Activated T-helper 1 cell treated with anti-CD3 and anti-CD28 coated beads, Interleukin-12 subunit alpha, Interleukin-12 subunit beta, Interleukin-2, Interleukin-4 antibody, amounts not matched to agents 30 ng/mL and 10 ng/mL and 1 ng/mL, durations not matched to agents 14 hours and 24 hours and 36 hours (primary cell): ENCODE measurements around the gene DCAF6. TPM values are rescaled to one million over a fixed set of nuclear protein-coding genes. Genes with fewer than 3 reads are reported as not detected.

Source experiments
- DNase-seq: peaks from one replicate; pipeline ENCODE4 v3.0.0; 2021; ENCODE audit warnings: low spot score
- H3K27ac Mint-ChIP-seq: one replicate; pipeline ENCODE4 v1.8.0; 2021; ENCODE audit warnings: mild to moderate bottlenecking, mixed read lengths
- H3K27me3 Mint-ChIP-seq: one replicate; pipeline ENCODE4 v1.8.0; 2022; ENCODE audit warnings: mild to moderate bottlenecking, moderate library complexity, mixed read lengths; ENCODE audit not compliant: insufficient read depth
- H3K36me3 Mint-ChIP-seq: one replicate; pipeline ENCODE4 v1.8.0; 2021; ENCODE audit warnings: low read depth, mixed read lengths
- H3K4me1 Mint-ChIP-seq: one replicate; pipeline ENCODE4 v1.8.0; 2021; ENCODE audit warnings: low read depth, mixed read lengths
- H3K4me3 Mint-ChIP-seq: one replicate; pipeline ENCODE4 v1.8.0; 2021; ENCODE audit warnings: mild to moderate bottlenecking, moderate library complexity, mixed read lengths
- H3K9me3 Mint-ChIP-seq: one replicate; pipeline ENCODE4 v1.8.0; 2021; ENCODE audit warnings: mixed read lengths
- intact Hi-C: fragments of 100-400 bp; cut with micrococcal nuclease; formaldehyde crosslinking; loops from one replicate; pipeline ENCODE4 v1.15.1; 2024
- total RNA-seq: library from RNA; stranded (reverse); gene quantifications from 2 replicates; pipeline ENCODE4 v1.2.3, GENCODE V29; 2022

The DCAF6 gene
- total RNA-seq, 1 donor from 2014 or later = 20.9 TPM

DNA sequence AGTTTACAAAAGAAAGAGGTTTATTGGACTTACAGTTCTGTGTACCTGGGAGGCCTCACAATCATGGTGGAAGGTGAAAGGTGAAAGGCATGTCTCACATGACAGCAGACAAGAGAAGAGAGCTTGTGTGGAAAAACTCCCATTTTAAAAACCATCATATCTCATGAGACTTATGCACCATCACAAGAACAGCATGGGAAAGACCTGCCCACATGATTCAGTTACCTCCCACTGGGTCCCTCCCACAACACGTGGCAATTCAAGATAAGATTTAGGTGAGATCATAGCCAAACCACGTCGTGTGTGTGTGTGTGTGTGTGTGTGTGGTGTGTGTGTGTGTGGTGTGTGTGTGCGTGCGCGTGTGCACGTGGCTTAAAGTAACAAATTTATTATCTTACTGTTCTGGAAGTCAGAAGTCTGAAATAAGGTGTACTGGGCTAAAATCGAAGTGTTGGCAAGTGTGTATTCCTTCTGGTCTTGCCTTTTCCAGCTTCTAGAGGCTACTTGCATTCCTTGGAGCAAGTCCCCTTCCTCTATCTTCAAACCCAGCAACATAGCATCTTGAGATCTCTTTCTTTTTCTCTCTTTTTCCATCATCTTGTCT is 48.5 kb downstream of the DCAF6 start:
- Mint-ChIP-seq H3K36me3 (peaks cover 10% of the 10 kb centered on the region), H3K27ac (no peak overlapping the region), H3K4me3 (no peak overlapping the region), H3K4me1 (peaks cover 8% of the 10 kb centered on the region), H3K27me3 (no peaks in the 10 kb centered on the region), H3K9me3 (no peaks in the 10 kb centered on the region)
- DNase-seq = no peak
- intact Hi-C loops = no loop called here

DNA sequence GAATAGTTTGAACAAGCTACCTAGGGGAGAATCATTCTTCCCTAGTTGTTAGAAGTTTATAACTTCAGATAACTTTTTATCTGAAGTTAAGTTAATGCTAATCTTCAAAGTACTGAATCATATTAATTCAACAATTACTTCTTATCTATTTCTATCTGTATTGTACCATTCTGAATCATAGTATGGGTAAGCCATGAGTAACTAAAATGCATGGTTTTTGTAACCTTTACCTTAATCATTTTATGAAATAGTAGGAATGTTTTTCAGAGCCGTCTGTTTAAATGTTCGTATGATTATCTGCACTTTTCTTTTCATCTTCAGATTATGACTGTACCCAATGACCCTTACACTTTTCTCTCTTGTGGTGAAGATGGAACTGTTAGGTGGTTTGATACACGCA is 50.7 kb downstream of the DCAF6 start:
- Mint-ChIP-seq H3K4me1 (peaks cover 4% of the 10 kb centered on the region), H3K9me3 (no peaks in the 10 kb centered on the region), H3K4me3 (no peak overlapping the region), H3K27ac (no peak overlapping the region), H3K27me3 (no peaks in the 10 kb centered on the region), H3K36me3 (peaks cover 10% of the 10 kb centered on the region)
- intact Hi-C loops = no loop called here
- DNase-seq = no peak

GRCh38 chr1:167991546-167991945 is 55.1 kb downstream of the DCAF6 start:
- H3K36me3 Mint-ChIP-seq = peaks cover 15% of the 10 kb centered on the region
- H3K27me3 Mint-ChIP-seq = no peaks in the 10 kb centered on the region
- no peaks in the 10 kb centered on the region for H3K4me1 Mint-ChIP-seq
- H3K9me3 Mint-ChIP-seq = no peaks in the 10 kb centered on the region
- H3K27ac Mint-ChIP-seq = no peak overlapping the region
- no peak overlapping the region for H3K4me3 Mint-ChIP-seq
- DNase-seq = no peak
- intact Hi-C loops = no loop called here

GRCh38 chr1:167993720-167994119 is 57.2 kb downstream of the DCAF6 start:
- Mint-ChIP-seq H3K9me3 (no peaks in the 10 kb centered on the region), H3K4me1 (no peaks in the 10 kb centered on the region), H3K36me3 (peaks cover 15% of the 10 kb centered on the region), H3K4me3 (no peak overlapping the region), H3K27ac (no peak overlapping the region), H3K27me3 (no peaks in the 10 kb centered on the region)
- DNase-seq = no peak
- intact Hi-C loops = no loop called here

- no peak overlapping the region for H3K4me3 Mint-ChIP-seq
- intact Hi-C loops = no loop called here
- no peak overlapping the region for H3K27ac Mint-ChIP-seq
- H3K4me1 Mint-ChIP-seq = no peaks in the 10 kb centered on the region
- peaks cover 15% of the 10 kb centered on the region for H3K36me3 Mint-ChIP-seq
- H3K9me3 Mint-ChIP-seq = no peaks in the 10 kb centered on the region
- DNase-seq = no peak
- no peaks in the 10 kb centered on the region for H3K27me3 Mint-ChIP-seq
These were observed 58.1 kb downstream of the DCAF6 start for GRCh38 chr1:167994560-167994959.

GRCh38 chr1:167995038-167995437 is 58.6 kb downstream of the DCAF6 start:
- H3K4me1 Mint-ChIP-seq = no peaks in the 10 kb centered on the region
- no peaks in the 10 kb centered on the region for H3K9me3 Mint-ChIP-seq
- H3K36me3 Mint-ChIP-seq = peaks cover 15% of the 10 kb centered on the region
- no peak overlapping the region for H3K27ac Mint-ChIP-seq
- DNase-seq = no peak
- H3K4me3 Mint-ChIP-seq = no peak overlapping the region
- intact Hi-C loops = no loop called here
- no peaks in the 10 kb centered on the region for H3K27me3 Mint-ChIP-seq

DNA sequence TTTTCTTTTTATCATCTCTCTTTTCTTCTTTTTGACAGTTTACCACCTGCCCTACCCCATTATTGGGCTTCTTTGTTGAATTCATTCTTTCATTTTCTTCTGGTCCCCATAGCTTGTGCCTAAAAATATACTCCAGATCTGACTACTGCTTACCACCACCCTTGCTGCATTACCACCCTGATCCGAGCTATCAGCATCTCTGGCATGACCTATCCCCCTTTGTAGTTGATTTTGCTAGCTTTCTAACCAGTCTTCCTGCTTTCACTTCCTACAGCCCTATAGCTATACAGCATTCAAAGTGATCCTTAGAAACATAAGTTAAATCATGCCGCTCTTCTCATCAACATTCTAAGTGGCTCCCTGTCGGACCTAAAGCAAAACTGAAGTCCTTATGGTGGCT is 59.8 kb downstream of the DCAF6 start:
- intact Hi-C loops = no loop called here
- no peaks in the 10 kb centered on the region for H3K27me3 Mint-ChIP-seq
- H3K4me1 Mint-ChIP-seq = no peaks in the 10 kb centered on the region
- no peak overlapping the region for H3K4me3 Mint-ChIP-seq
- no peaks in the 10 kb centered on the region for H3K9me3 Mint-ChIP-seq
- H3K36me3 Mint-ChIP-seq = peaks cover 15% of the 10 kb centered on the region
- DNase-seq = no peak
- H3K27ac Mint-ChIP-seq = no peak overlapping the region

DNA sequence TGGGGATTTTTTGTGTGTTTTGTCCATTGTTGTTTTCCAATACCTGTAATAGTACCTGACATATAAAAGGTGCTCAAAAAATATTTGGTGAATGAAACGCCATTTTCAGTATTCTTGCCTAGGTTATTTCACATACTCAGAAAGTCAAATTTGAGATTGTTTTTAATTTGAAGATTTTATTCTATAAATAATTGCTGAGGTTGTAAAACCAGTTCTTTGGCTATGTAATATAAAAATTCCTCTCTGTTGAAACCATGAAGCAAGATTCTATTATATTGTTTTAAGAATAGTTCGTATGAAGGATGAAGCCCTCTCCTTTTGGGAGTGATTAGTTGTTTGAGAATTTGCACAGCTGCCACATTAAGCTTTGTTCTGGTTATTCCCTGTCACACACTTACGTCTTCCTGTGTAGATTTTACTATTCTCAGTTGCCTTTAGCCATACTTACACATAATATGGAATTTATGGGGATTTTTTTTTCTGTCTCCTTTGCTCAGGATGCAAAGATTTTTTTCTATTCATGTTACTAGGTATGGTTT is 60.6 kb downstream of the DCAF6 start:
- no peak for DNase-seq
- Mint-ChIP-seq H3K4me3 (no peak overlapping the region), H3K36me3 (peaks cover 10% of the 10 kb centered on the region), H3K9me3 (no peaks in the 10 kb centered on the region), H3K27me3 (no peaks in the 10 kb centered on the region), H3K27ac (no peak overlapping the region), H3K4me1 (no peaks in the 10 kb centered on the region)
- intact Hi-C loops = no loop called here

GRCh38 chr1:167999877-168000276 is 63.4 kb downstream of the DCAF6 start:
- Mint-ChIP-seq H3K27me3 (no peaks in the 10 kb centered on the region), H3K9me3 (no peaks in the 10 kb centered on the region), H3K4me1 (no peaks in the 10 kb centered on the region), H3K36me3 (peaks cover 9% of the 10 kb centered on the region), H3K4me3 (no peak overlapping the region), H3K27ac (no peak overlapping the region)
- intact Hi-C loops = no loop called here
- no peak for DNase-seq

GRCh38 chr1:168000656-168001055 is 64.2 kb downstream of the DCAF6 start:
- Mint-ChIP-seq H3K27ac (no peak overlapping the region), H3K36me3 (peaks cover 9% of the 10 kb centered on the region), H3K27me3 (no peaks in the 10 kb centered on the region), H3K4me3 (no peak overlapping the region), H3K9me3 (no peaks in the 10 kb centered on the region), H3K4me1 (no peaks in the 10 kb centered on the region)
- intact Hi-C loops = no loop called here
- no peak for DNase-seq

GRCh38 chr1:168001213-168001612 is 64.7 kb downstream of the DCAF6 start:
- H3K4me1 Mint-ChIP-seq = no peaks in the 10 kb centered on the region
- peaks cover 9% of the 10 kb centered on the region for H3K36me3 Mint-ChIP-seq
- no peaks in the 10 kb centered on the region for H3K27me3 Mint-ChIP-seq
- no peaks in the 10 kb centered on the region for H3K9me3 Mint-ChIP-seq
- H3K27ac Mint-ChIP-seq = no peak overlapping the region
- no peak overlapping the region for H3K4me3 Mint-ChIP-seq
- DNase-seq = no peak
- intact Hi-C loops = no loop called here

- Mint-ChIP-seq H3K36me3 (peaks cover 27% of the 10 kb centered on the region), H3K27ac (no peak overlapping the region), H3K9me3 (no peaks in the 10 kb centered on the region), H3K4me1 (no peaks in the 10 kb centered on the region), H3K4me3 (no peak overlapping the region), H3K27me3 (no peaks in the 10 kb centered on the region)
- intact Hi-C loops = no loop called here
- no peak for DNase-seq
These were observed 68.0 kb downstream of the DCAF6 start for GRCh38 chr1:168004531-168004930.

DNA sequence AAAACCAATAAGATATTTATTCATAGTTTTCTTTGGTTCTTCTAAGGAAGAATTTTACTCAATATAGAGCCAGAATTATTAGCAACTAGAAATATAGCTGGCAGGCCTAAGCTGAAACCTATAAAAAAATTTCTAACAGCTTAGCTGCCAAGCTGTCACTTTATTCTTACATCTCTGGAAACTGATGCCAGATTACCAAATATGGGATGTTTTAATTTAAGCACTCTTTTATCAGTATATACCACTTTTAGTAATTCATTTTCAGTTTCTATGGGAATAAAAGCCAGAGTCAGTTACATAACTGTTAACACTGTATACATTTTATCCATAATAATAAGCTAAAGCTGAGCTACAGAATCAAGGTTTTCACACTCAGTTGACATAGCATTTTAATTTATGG is 69.0 kb downstream of the DCAF6 start:
- peaks cover 28% of the 10 kb centered on the region for H3K36me3 Mint-ChIP-seq
- no peak for DNase-seq
- no peaks in the 10 kb centered on the region for H3K27me3 Mint-ChIP-seq
- H3K4me3 Mint-ChIP-seq = no peak overlapping the region
- H3K4me1 Mint-ChIP-seq = no peaks in the 10 kb centered on the region
- H3K27ac Mint-ChIP-seq = no peak overlapping the region
- no peaks in the 10 kb centered on the region for H3K9me3 Mint-ChIP-seq
- intact Hi-C loops = no loop called here

- no peaks in the 10 kb centered on the region for H3K4me1 Mint-ChIP-seq
- no peak for DNase-seq
- H3K27me3 Mint-ChIP-seq = no peaks in the 10 kb centered on the region
- peaks cover 24% of the 10 kb centered on the region for H3K36me3 Mint-ChIP-seq
- no peaks in the 10 kb centered on the region for H3K9me3 Mint-ChIP-seq
- H3K4me3 Mint-ChIP-seq = no peak overlapping the region
- no peak overlapping the region for H3K27ac Mint-ChIP-seq
- intact Hi-C loops = no loop called here
These were observed 71.2 kb downstream of the DCAF6 start for GRCh38 chr1:168007691-168008090.
